Retinal pigment epithelial cell (primary cell): ENCODE results near the gene SLC2A9.

Source experiments
- DNase-seq: peaks from one replicate; pipeline ENCODE4 v3.0.0-alpha.2; 2010; ENCODE audit warnings: low read depth
- H3K4me3 ChIP-seq: 2 replicates; pipeline ENCODE4 v1.5.1; 2011; ENCODE audit warnings: mild to moderate bottlenecking, low read length, control low read depth, moderate library complexity
- TF ChIP-seq, protein P1 (sequence below): conservative IDR thresholded peaks from 2 replicates; pipeline ENCODE4 v1.5.1; 2011; ENCODE audit warnings: low read depth, low read length, control low read depth, inconsistent platforms

SLC2A9 gene

DNA sequence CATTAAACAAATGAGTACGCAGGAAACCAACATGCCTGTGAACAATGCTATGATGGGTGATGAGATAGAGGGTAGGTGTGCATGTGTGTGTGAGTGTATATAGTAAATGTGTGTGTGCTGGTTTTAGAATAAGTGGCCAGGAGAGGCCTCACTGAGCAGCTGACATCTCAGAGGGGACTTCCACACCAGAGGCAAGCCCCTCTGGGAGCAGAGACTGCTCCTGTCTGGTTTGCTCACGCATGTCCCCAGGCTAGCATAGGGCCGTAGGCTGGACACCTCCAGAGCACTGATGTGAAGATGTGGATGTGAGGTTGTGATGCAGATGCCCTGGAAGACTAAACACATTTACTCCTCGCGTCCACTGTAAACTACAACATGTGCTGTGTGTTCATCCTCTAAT, 135.3 kb downstream of the SLC2A9 start:
- no peak overlapping the region for H3K4me3 ChIP-seq
- TF ChIP-seq, protein P1, sequence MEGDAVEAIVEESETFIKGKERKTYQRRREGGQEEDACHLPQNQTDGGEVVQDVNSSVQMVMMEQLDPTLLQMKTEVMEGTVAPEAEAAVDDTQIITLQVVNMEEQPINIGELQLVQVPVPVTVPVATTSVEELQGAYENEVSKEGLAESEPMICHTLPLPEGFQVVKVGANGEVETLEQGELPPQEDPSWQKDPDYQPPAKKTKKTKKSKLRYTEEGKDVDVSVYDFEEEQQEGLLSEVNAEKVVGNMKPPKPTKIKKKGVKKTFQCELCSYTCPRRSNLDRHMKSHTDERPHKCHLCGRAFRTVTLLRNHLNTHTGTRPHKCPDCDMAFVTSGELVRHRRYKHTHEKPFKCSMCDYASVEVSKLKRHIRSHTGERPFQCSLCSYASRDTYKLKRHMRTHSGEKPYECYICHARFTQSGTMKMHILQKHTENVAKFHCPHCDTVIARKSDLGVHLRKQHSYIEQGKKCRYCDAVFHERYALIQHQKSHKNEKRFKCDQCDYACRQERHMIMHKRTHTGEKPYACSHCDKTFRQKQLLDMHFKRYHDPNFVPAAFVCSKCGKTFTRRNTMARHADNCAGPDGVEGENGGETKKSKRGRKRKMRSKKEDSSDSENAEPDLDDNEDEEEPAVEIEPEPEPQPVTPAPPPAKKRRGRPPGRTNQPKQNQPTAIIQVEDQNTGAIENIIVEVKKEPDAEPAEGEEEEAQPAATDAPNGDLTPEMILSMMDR, result no peak
- DNase-seq, result no peak

- no peak overlapping the region for H3K4me3 ChIP-seq
- TF ChIP-seq, protein P1, result no peak
- DNase-seq, result no peak
Observed at GRCh38 chr4:9880406-9881197, 140.7 kb downstream of the SLC2A9 start.

DNA sequence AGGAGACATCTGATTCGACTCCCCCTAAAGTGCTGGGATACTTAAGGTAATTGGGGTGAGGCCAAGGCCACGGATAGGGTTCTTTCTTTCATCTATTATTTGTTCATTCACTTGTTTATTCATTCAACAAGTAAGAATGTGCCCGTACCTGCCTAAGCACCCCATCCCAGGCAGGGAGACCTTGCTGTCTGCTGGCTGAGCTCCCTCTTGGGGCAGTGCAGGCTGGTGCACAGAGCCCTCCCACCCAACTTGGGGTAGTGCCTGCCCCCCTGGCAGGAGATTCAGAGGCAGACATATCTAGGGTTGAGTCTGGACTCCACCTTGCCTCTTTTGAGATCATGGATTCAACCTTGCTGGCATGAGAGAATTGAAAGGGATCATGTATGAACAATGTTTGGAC, 144.2 kb downstream of the SLC2A9 start:
- TF ChIP-seq, protein P1, result no peak
- no peak for DNase-seq
- H3K4me3 ChIP-seq, result no peak overlapping the region

DNA sequence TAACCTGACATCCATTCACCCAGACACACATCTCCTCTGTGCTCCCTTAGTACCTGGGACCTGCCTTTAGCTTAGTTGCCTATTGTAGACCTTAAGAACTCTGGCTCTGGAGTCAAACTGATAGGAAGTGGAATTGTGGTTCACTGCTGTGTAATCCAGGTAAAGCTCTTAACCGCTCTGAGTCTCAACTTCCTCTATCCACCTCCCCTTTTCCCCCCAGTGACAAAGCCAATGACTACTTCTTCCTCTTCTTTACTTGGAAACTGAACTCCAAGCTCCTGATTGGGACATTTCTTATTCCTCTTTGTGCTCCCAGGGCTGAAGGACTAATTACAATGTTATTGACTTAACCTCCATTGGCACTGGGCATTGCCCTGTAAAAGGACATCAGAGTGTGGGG, 145.8 kb downstream of the SLC2A9 start:
- no peak overlapping the region for H3K4me3 ChIP-seq
- TF ChIP-seq, protein P1, result no peak
- no peak for DNase-seq

- TF ChIP-seq, protein P1, result no peak
- DNase-seq, result no peak
- H3K4me3 ChIP-seq, result no peak overlapping the region
Observed at GRCh38 chr4:9874385-9874784, 146.9 kb downstream of the SLC2A9 start.

GRCh38 chr4:9870165-9870790, 151.0 kb downstream of the SLC2A9 start:
- no peak overlapping the region for H3K4me3 ChIP-seq
- DNase-seq, result no peak
- TF ChIP-seq, protein P1, result no peak
